ENCODE data around the gene RNF212B. TPM values are rescaled to one million over a fixed set of nuclear protein-coding genes. Genes with fewer than 3 reads are reported as not detected.

Gene RNF212B
- total RNA-seq, 2 experiments from 2014 or later = not detected

- ChIA-PET CTCF (interaction anchor here (0.8 to 2.6 kb wide), 9 partner anchors 8 to 170 kb away, joined by 3 to 18 read pairs (median 6); partner anchors contain the start of gene PABPN1), POLR2A (interaction anchor here (0.6 to 3.7 kb wide), 8 partner anchors 10 to 363 kb away, joined by 3 to 32 read pairs (median 4); partner anchors contain the start of genes PABPN1 and PPP1R3E)
- DNase-seq (peak; percentile 99), ATAC-seq (peak; percentile 99)
- H3K36me3 Mint-ChIP-seq (ENCODE audit: low read depth) = peaks cover 11% of the 10 kb centered on the region
- peak within 1 kb of the TSS; percentile 93 for H3K27ac Mint-ChIP-seq
- intact Hi-C loops (cut with micrococcal nuclease) = loop anchor here (5.0 kb wide), 1 partner anchor 36 kb away; the partner anchor contains the start of gene PABPN1
- no peaks in the 10 kb centered on the region for H3K27me3 Mint-ChIP-seq
- peak within 1 kb of the TSS; percentile 95 for H3K4me3 Mint-ChIP-seq
- H3K9me3 Mint-ChIP-seq = no peaks in the 10 kb centered on the region
- no peak for TF ChIP-seq CTCF (IDR thresholded peaks at IDR 0.05)
- peaks cover 26% of the 10 kb centered on the region for H3K4me1 Mint-ChIP-seq (ENCODE audit: low read depth)
Observed at GRCh38 chr14:23286020-23286901, 48.5 kb downstream of the RNF212B start, which contains the start of gene HOMEZ. TSS of gene HOMEZ (minus strand) at chr14:23286132. CDS start at chr14:23285952, 180 bp downstream.

- ATAC-seq (no peak), DNase-seq (no peak)
- Mint-ChIP-seq H3K9me3 (no peaks in the 10 kb centered on the region), H3K27me3 (no peaks in the 10 kb centered on the region), H3K36me3 (ENCODE audit: low read depth) (peaks cover 11% of the 10 kb centered on the region), H3K4me3 (peak overlapping the region; percentile 95), H3K4me1 (ENCODE audit: low read depth) (peaks cover 25% of the 10 kb centered on the region), H3K27ac (peak overlapping the region; percentile 93)
- no peak for TF ChIP-seq CTCF (IDR thresholded peaks at IDR 0.05)
- ChIA-PET CTCF (interaction anchor here (0.9 to 2.6 kb wide), 10 partner anchors 10 to 218 kb away, joined by 3 to 18 read pairs (median 4); partner anchors contain the start of gene PABPN1), POLR2A (interaction anchor here (0.9 to 3.7 kb wide), 7 partner anchors 9 to 280 kb away, joined by 3 to 32 read pairs (median 3); partner anchors contain the start of genes PABPN1 and PPP1R3E)
- intact Hi-C loops (cut with micrococcal nuclease) = loop anchor here (5.0 kb wide), 1 partner anchor 35 kb away; the partner anchor contains the start of gene PABPN1
Observed at GRCh38 chr14:23286902-23287479, 49.3 kb downstream of the RNF212B start.

DNA sequence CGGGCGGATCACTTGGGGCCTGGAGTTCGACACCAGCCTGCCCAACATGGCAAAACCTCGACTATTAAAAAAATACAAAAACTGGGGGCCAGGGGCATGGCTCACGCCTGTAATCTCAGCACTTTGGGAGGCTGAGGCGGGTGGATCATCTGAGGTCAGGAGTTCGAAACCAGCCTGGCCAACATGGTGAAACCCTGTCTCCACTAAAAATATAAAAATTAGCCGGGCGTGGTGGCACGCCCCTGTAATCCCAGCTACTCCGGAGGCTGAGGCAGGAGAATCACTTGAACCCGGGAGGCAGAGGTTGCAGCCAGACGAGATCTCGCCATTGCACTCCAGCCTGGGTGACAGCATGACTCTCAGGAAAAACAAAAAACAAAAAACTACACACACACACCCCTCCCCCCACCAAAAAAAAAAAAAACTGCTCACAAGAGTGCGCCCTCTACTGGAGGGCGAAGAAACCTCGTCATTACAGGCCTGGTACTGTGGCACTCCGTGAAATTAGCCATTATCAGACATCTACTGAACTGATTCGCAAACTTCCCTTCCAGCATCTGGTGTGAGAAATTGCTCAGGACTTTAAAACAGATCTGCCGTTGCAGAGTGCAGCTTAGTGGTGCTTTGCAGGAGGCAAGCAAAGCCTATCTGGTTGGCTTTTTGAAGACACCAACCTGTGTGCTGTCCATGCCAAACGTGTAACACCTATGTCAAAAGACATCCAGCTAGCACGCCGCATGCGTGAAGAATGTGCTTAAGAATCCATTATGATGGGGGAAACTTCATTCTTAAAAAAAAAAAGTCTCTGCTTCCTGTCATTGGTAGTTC, 57.2 kb downstream of the RNF212B start:
- TF ChIP-seq CTCF (IDR thresholded peaks at IDR 0.05) = peak; percentile 83
- DNase-seq (peak; percentile 68), ATAC-seq (peak; percentile 94)
- H3K27me3 Mint-ChIP-seq = no peaks in the 10 kb centered on the region
- intact Hi-C loops (cut with micrococcal nuclease) = loop anchor here (2.0 to 5.0 kb wide), 2 partner anchors 30 to 173 kb away; no protein-coding TSS in a partner anchor
- H3K27ac Mint-ChIP-seq = peak overlapping the region; percentile 0
- ChIA-PET POLR2A (interaction anchor here (1.0 to 2.6 kb wide), 2 partner anchors 12 to 27 kb away, joined by 4 to 9 read pairs; partner anchors contain the start of gene PABPN1), CTCF (interaction anchor here (0.6 to 3.5 kb wide), 25 partner anchors 8 to 226 kb away, joined by 3 to 18 read pairs (median 4); partner anchors contain the start of genes CMTM5, HOMEZ, PABPN1 and RNF212B)
- H3K4me1 Mint-ChIP-seq (ENCODE audit: low read depth) = peaks cover 19% of the 10 kb centered on the region
- no peak overlapping the region for H3K4me3 Mint-ChIP-seq
- H3K9me3 Mint-ChIP-seq = no peaks in the 10 kb centered on the region
- peaks cover 24% of the 10 kb centered on the region for H3K36me3 Mint-ChIP-seq (ENCODE audit: low read depth)

DNA sequence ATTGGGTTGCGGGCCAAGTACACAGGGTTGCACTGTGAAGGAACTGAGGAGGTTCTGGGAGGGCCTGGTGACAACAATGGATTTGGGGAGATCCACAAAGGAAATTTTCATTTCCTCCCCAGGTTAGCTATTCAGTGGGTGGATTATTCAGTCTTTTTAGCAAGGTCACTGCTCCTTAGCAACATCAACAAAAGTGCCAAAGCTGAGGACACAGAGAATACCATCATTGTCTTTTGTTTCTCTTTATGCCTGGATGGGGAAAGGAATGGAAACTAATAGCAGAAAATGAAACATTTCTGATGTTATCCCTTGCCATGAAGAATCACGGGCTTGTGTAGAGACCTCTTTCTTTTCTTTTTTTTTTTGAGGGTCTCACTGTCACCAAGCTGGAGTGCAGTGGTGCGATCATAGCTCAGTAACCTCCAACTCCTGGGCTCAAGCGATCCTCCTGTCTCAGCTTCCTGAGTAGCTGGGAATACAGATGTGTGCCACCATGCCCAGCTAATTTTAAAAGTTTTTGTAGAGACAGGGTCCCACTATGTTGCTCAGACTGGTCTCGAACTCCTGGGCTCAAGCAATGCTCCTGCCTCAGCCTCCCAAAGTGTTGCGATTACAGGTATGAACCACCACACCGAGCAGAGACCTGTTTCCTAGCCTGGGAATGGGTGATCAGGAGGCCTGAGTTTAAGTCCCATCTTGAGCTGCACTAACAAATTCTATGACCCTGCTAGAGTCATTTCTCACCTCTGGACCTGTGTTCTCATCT, 58.5 kb downstream of the RNF212B start:
- peaks cover 34% of the 10 kb centered on the region for H3K36me3 Mint-ChIP-seq (ENCODE audit: low read depth)
- intact Hi-C loops (cut with micrococcal nuclease) = loop anchor here (5.0 kb wide), 1 partner anchor 174 kb away; no protein-coding TSS in a partner anchor

More for the DNA sequence above, 58.5 kb downstream of the RNF212B start:
- DNase-seq (no peak), ATAC-seq (no peak)
- no peaks in the 10 kb centered on the region for H3K27me3 Mint-ChIP-seq
- TF ChIP-seq CTCF (IDR thresholded peaks at IDR 0.05) = no peak
- H3K27ac Mint-ChIP-seq = no peak overlapping the region
- CTCF ChIA-PET = interaction anchor here (1.0 to 3.5 kb wide), 9 partner anchors 9 to 227 kb away, joined by 3 to 18 read pairs (median 6); partner anchors contain the start of genes HOMEZ and PABPN1
- peaks cover 23% of the 10 kb centered on the region for H3K4me1 Mint-ChIP-seq (ENCODE audit: low read depth)
- H3K9me3 Mint-ChIP-seq = no peaks in the 10 kb centered on the region
- H3K4me3 Mint-ChIP-seq = no peak overlapping the region
- POLR2A ChIA-PET = interaction anchor here (1.0 to 1.7 kb wide), 3 partner anchors 10 to 27 kb away, joined by 3 to 6 read pairs (median 4); partner anchors contain the start of genes HOMEZ and PABPN1
